Stomach (tissue), 4 donors: Measurements from ENCODE around the gene PANX3.

Experiments used
- CTCF ChIP-seq, 7 experiments: fragments of 450-650 bp in 4 of 7; fragments of 200-600 bp in 3 of 7; sonication (generic) in 3 of 7; IDR thresholded peaks; one replicate each; pipeline ENCODE4 v1.5.1; 2016 to 2019; ENCODE audit warnings: antibody characterized with exemption in 7 of 7, control low read depth in 2 of 7, mild to moderate bottlenecking in 1 of 7
- POLR2A ChIP-seq, 4 donors: fragments of 450-650 bp; IDR thresholded peaks; one replicate each; pipeline ENCODE4 v1.6.1; 2016; ENCODE audit warnings: antibody characterized with exemption in 4 of 4, control low read depth in 2 of 4, mild to moderate bottlenecking in 1 of 4, moderate library complexity in 1 of 4

- TF ChIP-seq CTCF (IDR thresholded peaks at IDR 0.05), result no peak
- TF ChIP-seq POLR2A (IDR thresholded peaks at IDR 0.05), result no peak
These were observed 47.3 kb downstream of the PANX3 start for GRCh38 chr11:124658501-124658900.
